Measurements from ENCODE around the gene AFF2. TPM values are rescaled to one million over a fixed set of nuclear protein-coding genes. Genes with fewer than 3 reads are reported as not detected.

AFF2 gene
- total and polyA plus RNA-seq, 3 donors from 2014 or later = 4.7 to 28.1 (median 21.3) TPM

- Histone ChIP-seq H3K27ac (no peak overlapping the region), H3K4me3 (no peak overlapping the region), H3K9me3 (no peaks in the 10 kb centered on the region), H3K4me1 (no peaks in the 10 kb centered on the region), H3K27me3 (no peaks in the 10 kb centered on the region), H3K36me3 (ENCODE audit: low read depth, missing control alignments) (no peaks in the 10 kb centered on the region)
- no peak for DNase-seq
- no peak for TF ChIP-seq POLR2A (IDR thresholded peaks at IDR 0.05)
- TF ChIP-seq, protein P1, sequence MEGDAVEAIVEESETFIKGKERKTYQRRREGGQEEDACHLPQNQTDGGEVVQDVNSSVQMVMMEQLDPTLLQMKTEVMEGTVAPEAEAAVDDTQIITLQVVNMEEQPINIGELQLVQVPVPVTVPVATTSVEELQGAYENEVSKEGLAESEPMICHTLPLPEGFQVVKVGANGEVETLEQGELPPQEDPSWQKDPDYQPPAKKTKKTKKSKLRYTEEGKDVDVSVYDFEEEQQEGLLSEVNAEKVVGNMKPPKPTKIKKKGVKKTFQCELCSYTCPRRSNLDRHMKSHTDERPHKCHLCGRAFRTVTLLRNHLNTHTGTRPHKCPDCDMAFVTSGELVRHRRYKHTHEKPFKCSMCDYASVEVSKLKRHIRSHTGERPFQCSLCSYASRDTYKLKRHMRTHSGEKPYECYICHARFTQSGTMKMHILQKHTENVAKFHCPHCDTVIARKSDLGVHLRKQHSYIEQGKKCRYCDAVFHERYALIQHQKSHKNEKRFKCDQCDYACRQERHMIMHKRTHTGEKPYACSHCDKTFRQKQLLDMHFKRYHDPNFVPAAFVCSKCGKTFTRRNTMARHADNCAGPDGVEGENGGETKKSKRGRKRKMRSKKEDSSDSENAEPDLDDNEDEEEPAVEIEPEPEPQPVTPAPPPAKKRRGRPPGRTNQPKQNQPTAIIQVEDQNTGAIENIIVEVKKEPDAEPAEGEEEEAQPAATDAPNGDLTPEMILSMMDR (IDR thresholded peaks at IDR 0.05) = no peak
- 74 to 83% methylated on average over 4 of the region's 4 CpGs for WGBS, 2 donors
- intact Hi-C loops (cut with DNase I; ENCODE audit: low total_unique reads) = no loop called here
These were observed 509.8 kb downstream of the AFF2 start for GRCh38 chrX:149010013-149010852.

DNA sequence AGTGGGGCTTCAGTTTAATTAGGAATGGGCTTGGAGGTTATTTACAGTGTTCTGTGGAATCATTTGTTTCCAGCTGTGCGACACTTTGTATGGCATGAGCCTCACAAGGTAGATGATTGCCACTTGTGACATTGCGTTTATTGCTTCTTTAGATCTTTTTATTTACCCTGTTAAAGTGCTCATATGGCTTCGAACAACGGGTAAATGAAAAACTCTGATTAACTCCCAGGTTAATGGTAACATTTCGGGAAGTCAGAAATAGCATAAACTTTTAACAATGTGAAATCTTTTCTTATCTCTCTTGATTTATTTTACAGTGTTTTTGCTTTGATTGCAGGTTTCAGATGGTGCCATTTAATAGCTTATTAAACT is 510.4 kb downstream of the AFF2 start:
- Histone ChIP-seq H3K4me3 (no peak overlapping the region), H3K27ac (no peak overlapping the region), H3K4me1 (no peaks in the 10 kb centered on the region), H3K9me3 (no peaks in the 10 kb centered on the region), H3K36me3 (ENCODE audit: low read depth, missing control alignments) (no peaks in the 10 kb centered on the region), H3K27me3 (no peaks in the 10 kb centered on the region)
- no peak for DNase-seq
- WGBS, 2 donors = 56 to 78% methylated on average over 5 of the region's 5 CpGs
- intact Hi-C loops (cut with DNase I; ENCODE audit: low total_unique reads) = no loop called here
- TF ChIP-seq POLR2A (IDR thresholded peaks at IDR 0.05) = no peak
- TF ChIP-seq, protein P1 (IDR thresholded peaks at IDR 0.05) = no peak

GRCh38 chrX:149013081-149013480 is 512.7 kb downstream of the AFF2 start:
- no peaks in the 10 kb centered on the region for H3K9me3 ChIP-seq
- H3K27ac ChIP-seq = no peak overlapping the region
- H3K4me1 ChIP-seq = no peaks in the 10 kb centered on the region
- H3K27me3 ChIP-seq = no peaks in the 10 kb centered on the region
- intact Hi-C loops (cut with DNase I; ENCODE audit: low total_unique reads) = no loop called here
- WGBS, 2 donors = 46% methylated on average over 2 of the region's 2 CpGs
- no peaks in the 10 kb centered on the region for H3K36me3 ChIP-seq (ENCODE audit: low read depth, missing control alignments)
- H3K4me3 ChIP-seq = no peak overlapping the region
- TF ChIP-seq, protein P1 (IDR thresholded peaks at IDR 0.05) = no peak
- no peak for TF ChIP-seq POLR2A (IDR thresholded peaks at IDR 0.05)
- no peak for DNase-seq

DNA sequence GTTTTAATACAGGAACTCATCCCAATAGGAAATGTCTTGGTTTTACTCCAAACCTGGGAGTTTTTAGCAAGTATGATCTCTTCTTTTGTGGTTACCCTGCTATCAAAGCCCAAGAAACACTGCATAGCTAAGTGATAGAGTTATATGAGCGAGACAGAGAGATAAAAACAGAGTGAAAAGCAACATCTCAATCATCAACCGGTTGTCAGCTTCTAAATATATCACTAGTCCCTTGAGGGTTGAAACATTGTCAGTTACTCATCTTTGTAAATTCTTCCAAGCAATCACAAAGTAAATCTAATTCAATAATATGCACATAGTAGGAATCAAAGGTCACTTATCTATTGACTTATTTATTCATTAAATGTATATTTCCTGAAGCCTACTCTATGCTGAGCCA is 520.7 kb downstream of the AFF2 start:
- Histone ChIP-seq H3K27ac (no peak overlapping the region), H3K9me3 (no peaks in the 10 kb centered on the region), H3K36me3 (ENCODE audit: low read depth, missing control alignments) (no peaks in the 10 kb centered on the region), H3K4me3 (no peak overlapping the region), H3K27me3 (no peaks in the 10 kb centered on the region), H3K4me1 (no peaks in the 10 kb centered on the region)
- intact Hi-C loops (cut with DNase I; ENCODE audit: low total_unique reads) = no loop called here
- no peak for TF ChIP-seq POLR2A (IDR thresholded peaks at IDR 0.05)
- TF ChIP-seq, protein P1 (IDR thresholded peaks at IDR 0.05) = no peak
- DNase-seq = no peak
- WGBS, 2 donors = 40 to 61% methylated on average over 2 of the region's 2 CpGs

- TF ChIP-seq, protein P1 (IDR thresholded peaks at IDR 0.05) = no peak
- TF ChIP-seq POLR2A (IDR thresholded peaks at IDR 0.05) = no peak
- Histone ChIP-seq H3K9me3 (no peaks in the 10 kb centered on the region), H3K27ac (no peak overlapping the region), H3K4me1 (no peaks in the 10 kb centered on the region), H3K4me3 (no peak overlapping the region), H3K27me3 (no peaks in the 10 kb centered on the region), H3K36me3 (ENCODE audit: low read depth, missing control alignments) (no peaks in the 10 kb centered on the region)
- intact Hi-C loops (cut with DNase I; ENCODE audit: low total_unique reads) = no loop called here
- DNase-seq = no peak
- 76 to 77% methylated on average over 2 of the region's 2 CpGs for WGBS, 2 donors
These were observed 522.1 kb downstream of the AFF2 start for GRCh38 chrX:149022485-149022884.

Measured in testis (tissue), 3 donors.